H1 (cell line): ENCODE measurements around the gene THRB. TPM values are rescaled to one million over a fixed set of nuclear protein-coding genes. Genes with fewer than 3 reads are reported as not detected.

ENCODE experiments used
- CTCF ChIA-PET: fragments of 300-600 bp; sonication (Branson Sonifier 250); formaldehyde crosslinking; loops from one replicate; lab custom pipeline; 2021; ENCODE audit not compliant: partially characterized antibody; lab: Charles Lee
- POLR2A ChIA-PET: fragments of 300-600 bp; sonication (Branson Sonifier 250); formaldehyde crosslinking; loops from one replicate; lab custom pipeline; 2021; ENCODE audit warnings: inconsistent platforms; ENCODE audit not compliant: partially characterized antibody; lab: Charles Lee
- DNase-seq, 2 experiments: peaks; one replicate each; pipeline versions ENCODE4 v3.0.0 to v3.0.0-alpha.2; 2010 to 2022; ENCODE audit warnings: low spot score in 2 of 2, low read depth in 1 of 2, mixed read lengths in 1 of 2
- FAIRE-seq: peaks from 2 replicates; lab custom pipeline; 2011; peaks lifted over from hg19 to GRCh38; lab: Jason Lieb, UNC
- H2AFZ ChIP-seq: 2 replicates; pipeline ENCODE4 v1.8.1; 2012; ENCODE audit warnings: low read length, inconsistent platforms
- H2AK5ac ChIP-seq: 2 replicates; pipeline ENCODE4 v1.6.1; 2013; ENCODE audit warnings: low read depth, low read length
- H2BK120ac ChIP-seq: replicated peaks from 2 replicates; pipeline ENCODE3; 2013; ENCODE audit warnings: low read depth, low read length, inconsistent platforms
- H2BK12ac ChIP-seq: 2 replicates; pipeline ENCODE4 v1.6.1; 2013; ENCODE audit warnings: low read depth, low read length
- H2BK15ac ChIP-seq: 2 replicates; pipeline ENCODE4 v1.6.1; 2013; ENCODE audit warnings: low read length
- H2BK20ac ChIP-seq: 2 replicates; pipeline ENCODE4 v1.6.1; 2013; ENCODE audit warnings: low read length
- H2BK5ac ChIP-seq: 2 replicates; pipeline ENCODE4 v1.6.1; 2013; ENCODE audit warnings: low read depth, low read length
- H3K14ac ChIP-seq: 2 replicates; pipeline ENCODE4 v1.6.1; 2013; ENCODE audit warnings: inconsistent platforms; ENCODE audit not compliant: insufficient read length
- H3K18ac ChIP-seq: 2 replicates; pipeline ENCODE4 v1.6.1; 2013; ENCODE audit warnings: low read length; ENCODE audit errors: extremely low read depth
- H3K23ac ChIP-seq: 2 replicates; pipeline ENCODE4 v1.6.1; 2013; ENCODE audit warnings: inconsistent platforms; ENCODE audit not compliant: insufficient read length
- H3K23me2 ChIP-seq: 2 replicates; pipeline ENCODE4 v1.6.1; 2013; ENCODE audit warnings: low read depth, low read length
- H3K27ac ChIP-seq: 2 replicates; pipeline ENCODE4 v1.6.1; 2011; ENCODE audit warnings: low read depth, low read length, inconsistent platforms
- H3K27me3 ChIP-seq, 4 experiments: replicated peaks in 1 of 4; 1 replicate in 1 of 4; 2 replicates in 3 of 4; pipeline versions ENCODE4 v1.6.1 to v1.8.1; 2011 to 2013; ENCODE audit warnings: low read length in 3 of 4, mild to moderate bottlenecking in 3 of 4, inconsistent platforms in 2 of 4, mixed read lengths in 2 of 4, moderate library complexity in 1 of 4; ENCODE audit not compliant: control insufficient read depth in 3 of 4, insufficient read depth in 3 of 4; ENCODE audit errors: extremely low read depth in 1 of 4
- H3K36me3 ChIP-seq, 4 experiments: 2 replicates each; pipeline versions ENCODE4 v1.6.1 to v1.8.1; 2011 to 2013; ENCODE audit warnings: mild to moderate bottlenecking in 4 of 4, low read length in 3 of 4, moderate library complexity in 2 of 4, control low read depth in 1 of 4, inconsistent platforms in 1 of 4; ENCODE audit not compliant: insufficient read depth in 4 of 4, control insufficient read depth in 2 of 4
- H3K4ac ChIP-seq: replicated peaks from 2 replicates; pipeline ENCODE3; 2013; ENCODE audit warnings: low read length, low read depth, mixed read lengths, inconsistent platforms; ENCODE audit not compliant: insufficient read length
- H3K4me1 ChIP-seq, 4 experiments: replicated peaks in 1 of 4; 1 replicate in 1 of 4; 2 replicates in 3 of 4; pipeline versions ENCODE4 v1.6.1 to v1.8.1; 2011 to 2013; ENCODE audit warnings: low read length in 3 of 4, inconsistent platforms in 2 of 4, mixed read lengths in 1 of 4; ENCODE audit not compliant: insufficient read depth in 4 of 4, control insufficient read depth in 3 of 4
- H3K4me2 ChIP-seq, 2 experiments: 2 replicates each; pipeline versions ENCODE4 v1.6.1 to v1.8.1; 2011 to 2013; ENCODE audit warnings: low read depth in 2 of 2, low read length in 2 of 2, control low read depth in 1 of 2, inconsistent platforms in 1 of 2, mild to moderate bottlenecking in 1 of 2; ENCODE audit not compliant: insufficient read depth in 1 of 2
- H3K4me3 ChIP-seq, 4 experiments: fragments of 200-600, 300-600 bp in 1 of 4; sonication (generic), shearing (Covaris generic), sonication (Bioruptor Twin) in 1 of 4; 2 replicates each; pipeline versions ENCODE4 v1.5.1 to v1.8.1; 2011 to 2016; ENCODE audit warnings: low read length in 4 of 4, low read depth in 3 of 4, control low read depth in 2 of 4, inconsistent platforms in 2 of 4, mild to moderate bottlenecking in 2 of 4, mixed read lengths in 1 of 4, moderate library complexity in 1 of 4; ENCODE audit not compliant: insufficient read depth in 2 of 4; ENCODE audit errors: extremely low read depth in 1 of 4
- H3K56ac ChIP-seq: replicated peaks from 2 replicates; pipeline ENCODE3; 2013; ENCODE audit warnings: low read depth, mild to moderate bottlenecking, mixed read lengths, low read length, inconsistent platforms; ENCODE audit not compliant: insufficient read length
- H3K79me1 ChIP-seq: 2 replicates; pipeline ENCODE4 v1.6.1; 2013; ENCODE audit warnings: low read depth, low read length, control low read depth
- H3K79me2 ChIP-seq, 2 experiments: 2 replicates each; pipeline versions ENCODE4 v1.6.1 to v1.8.1; 2012 to 2013; ENCODE audit warnings: low read length in 2 of 2, mild to moderate bottlenecking in 2 of 2, inconsistent platforms in 1 of 2; ENCODE audit not compliant: insufficient read depth in 2 of 2, control insufficient read depth in 1 of 2
- H3K9ac ChIP-seq, 4 experiments: replicated peaks in 1 of 4; 1 replicate in 1 of 4; 2 replicates in 3 of 4; pipeline versions ENCODE4 v1.6.1 to v1.8.1; 2011 to 2013; ENCODE audit warnings: low read depth in 3 of 4, low read length in 3 of 4, control low read depth in 2 of 4, mild to moderate bottlenecking in 2 of 4, moderate library complexity in 2 of 4, inconsistent platforms in 1 of 4; ENCODE audit errors: extremely low read depth in 1 of 4
- H3K9me3 ChIP-seq, 2 experiments: 2 replicates each; pipeline versions ENCODE4 v1.6.1 to v1.8.1; 2012 to 2013; ENCODE audit warnings: mild to moderate bottlenecking in 2 of 2, moderate library complexity in 2 of 2, control low read depth in 1 of 2, inconsistent platforms in 1 of 2, low read depth in 1 of 2, low read length in 1 of 2, mixed read lengths in 1 of 2; ENCODE audit not compliant: insufficient read depth in 2 of 2
- H4K20me1 ChIP-seq, 2 experiments: replicated peaks in 1 of 2; 2 replicates each; pipeline versions ENCODE3 to v1.8.1; 2011 to 2013; ENCODE audit warnings: inconsistent platforms in 2 of 2, low read length in 2 of 2, mild to moderate bottlenecking in 1 of 2; ENCODE audit not compliant: insufficient read depth in 2 of 2, control insufficient read depth in 1 of 2
- H4K5ac ChIP-seq: 2 replicates; pipeline ENCODE4 v1.6.1; 2013; ENCODE audit warnings: low read length, low read depth, mixed read lengths, inconsistent platforms; ENCODE audit not compliant: insufficient read length
- H4K8ac ChIP-seq: 2 replicates; pipeline ENCODE4 v1.8.0; 2013; ENCODE audit warnings: mild to moderate bottlenecking, moderate library complexity, low read length, inconsistent platforms; ENCODE audit not compliant: insufficient read depth; ENCODE audit errors: extremely low read depth
- H4K91ac ChIP-seq: replicated peaks from 2 replicates; pipeline ENCODE3; 2013; ENCODE audit warnings: low read length, mixed read lengths, inconsistent platforms; ENCODE audit not compliant: insufficient read length
- CTCF ChIP-seq, 3 experiments: IDR thresholded peaks; 1 replicate in 2 of 3; 2 replicates in 1 of 3; pipeline versions ENCODE4 v1.5.1 to v1.6.1; 2011; ENCODE audit warnings: low read length in 3 of 3, mild to moderate bottlenecking in 3 of 3, inconsistent platforms in 2 of 3, low read depth in 1 of 3, moderate library complexity in 1 of 3; ENCODE audit not compliant: insufficient read depth in 1 of 3; ENCODE audit errors: control extremely low read depth in 1 of 3
- NANOG ChIP-seq: IDR thresholded peaks from 2 replicates; pipeline ENCODE4 v1.6.1; 2011; ENCODE audit warnings: low read length, low read depth, mild to moderate bottlenecking, inconsistent platforms; ENCODE audit not compliant: insufficient read depth, poor library complexity, severe bottlenecking
- WGBS, 2 experiments: shearing (Covaris generic) in 1 of 2; methylation state at CpG; one replicate each; pipeline versions ENCODE4 v1.1.6 to v1.1.7; 2013 to 2015; ENCODE audit warnings: low lambda C conversion rate in 2 of 2, mixed read lengths in 2 of 2, inconsistent platforms in 1 of 2, low coverage in 1 of 2, missing lambda C conversion rate in 1 of 2; ENCODE audit not compliant: insufficient replicate concordance in 2 of 2, insufficient coverage in 1 of 2, insufficient read length in 1 of 2; ENCODE audit errors: extremely low coverage in 1 of 2, missing lambda C conversion rate in 1 of 2; 5-methylcytosine and 5-hydroxymethylcytosine counted together
- polyA plus RNA-seq, 7 experiments: library from polyadenylated mRNA; depleted of rRNA in 3 of 7; stranded (reverse) in 5 of 7; unstranded in 2 of 7; fragments of >200 nt in 5 of 7; fragments of 200-250 nt in 2 of 7; gene quantifications; 1 replicate in 5 of 7; 2 replicates in 1 of 7; 4 replicates in 1 of 7; pipeline versions ENCODE4 v1.2.1 to v1.2.3, GENCODE V29; 2011 to 2013; ENCODE audit warnings: missing spikeins in 2 of 7, mixed read lengths in 2 of 7
- total RNA-seq: library from RNA; stranded (reverse); fragmentation: NEBNext Ultra II Directional; extraction: Animal tissue kit (Norgen Biotek cat#: 25700); gene quantifications from 2 replicates; pipeline ENCODE4 v1.2.1, GENCODE V29; 2021

Gene THRB
- total and polyA plus RNA-seq, 2 of the 8 experiments (the other 6 are each of a cell fraction or from before 2014, with no cell fraction given): 0.98 to 3.9 TPM

- ChIA-PET CTCF (no interaction called here), POLR2A (no interaction called here)
- H4K5ac ChIP-seq: no peak overlapping the region
- no peak overlapping the region for H2BK120ac ChIP-seq
- H3K18ac ChIP-seq: no peak overlapping the region
- no peaks in the 10 kb centered on the region; the same call in 1 of the 2 replicates for H3K79me1 ChIP-seq
- no peak overlapping the region for H3K27ac ChIP-seq
- H3K23me2 ChIP-seq: no peaks in the 10 kb centered on the region
- H3K4me2 ChIP-seq: no peak overlapping the region
- H4K91ac ChIP-seq: no peak overlapping the region
- WGBS, 2 experiments: 98% methylated on average over 2 of the region's 2 CpGs; no CpG with 5 or more reads in 1 of the 2 experiments
- no peak overlapping the region for H2AFZ ChIP-seq
- no peaks in the 10 kb centered on the region for H3K79me2 ChIP-seq
- TF ChIP-seq CTCF (IDR thresholded peaks at IDR 0.05; ENCODE audit: control extremely low read depth in 1 of 3, insufficient read depth in 1 of 3, low read depth in 1 of 3, low read length in 3 of 3) (no peak), NANOG (no peak)
- H4K20me1 ChIP-seq: no peaks in the 10 kb centered on the region
- H3K23ac ChIP-seq: no peak overlapping the region
- no peaks in the 10 kb centered on the region for H3K36me3 ChIP-seq
- no peaks in the 10 kb centered on the region for H3K27me3 ChIP-seq
- H2BK5ac ChIP-seq: no peak overlapping the region
- H3K4ac ChIP-seq: no peak overlapping the region
- no peak overlapping the region for H3K14ac ChIP-seq
- FAIRE-seq (no peak), DNase-seq (no peak)
- no peak overlapping the region for H2BK20ac ChIP-seq
- no peak overlapping the region for H3K9ac ChIP-seq
- H3K4me1 ChIP-seq: no peaks in the 10 kb centered on the region
- H3K9me3 ChIP-seq: no peaks in the 10 kb centered on the region
- H2BK15ac ChIP-seq: no peak overlapping the region
- no peak overlapping the region for H3K4me3 ChIP-seq
- H3K56ac ChIP-seq: no peak overlapping the region
- no peak overlapping the region for H2AK5ac ChIP-seq
- H2BK12ac ChIP-seq: no peak overlapping the region
- H4K8ac ChIP-seq: no peak overlapping the region
Observed at GRCh38 chr3:24382647-24383046, 112.0 kb downstream of the THRB start.
